Measurements from ENCODE around the gene MEG3.
A peak's percentile ranks its signal among the peaks of the same experiment; 100 is the strongest.
"Not testable (repeated sequence)": the region's sequence is repeated elsewhere in the genome, so short reads cannot be mapped to it uniquely, and the experiment has no call there.

Gene MEG3

GRCh38 chr14:100789460-100790417 lies 36.2 kb upstream of the MEG3 start:
- DNase-seq, result no peak

GRCh38 chr14:100790502-100791347 lies 35.2 kb upstream of the MEG3 start:
- DNase-seq, result peak; percentile 36

- no peak for DNase-seq
Observed at GRCh38 chr14:100791348-100791735, 34.6 kb upstream of the MEG3 start.

- no peak for DNase-seq
Observed at GRCh38 chr14:100791995-100792394, 33.9 kb upstream of the MEG3 start.

- no peak for DNase-seq
Observed at GRCh38 chr14:100796946-100797345, 29.0 kb upstream of the MEG3 start.

- DNase-seq, result no peak
Observed at GRCh38 chr14:100800041-100800440, 25.9 kb upstream of the MEG3 start.

- not testable (repeated sequence) for DNase-seq
Observed at GRCh38 chr14:100801433-100801832, 24.5 kb upstream of the MEG3 start.

- no peak for DNase-seq
Observed at GRCh38 chr14:100802179-100802578, 23.7 kb upstream of the MEG3 start.

- no peak for DNase-seq
Observed at GRCh38 chr14:100802766-100803165, 23.2 kb upstream of the MEG3 start.

- DNase-seq, result no peak
Observed at GRCh38 chr14:100803226-100803625, 22.7 kb upstream of the MEG3 start.

- DNase-seq, result no peak
Observed at GRCh38 chr14:100803676-100804075, 22.2 kb upstream of the MEG3 start.

- no peak for DNase-seq
Observed at GRCh38 chr14:100804138-100804537, 21.8 kb upstream of the MEG3 start.

GRCh38 chr14:100804558-100805309 lies 21.2 kb upstream of the MEG3 start:
- DNase-seq, result no peak

- DNase-seq, result no peak
Observed at GRCh38 chr14:100806386-100806785, 19.5 kb upstream of the MEG3 start.

- DNase-seq, result no peak
Observed at GRCh38 chr14:100807496-100807895, 18.4 kb upstream of the MEG3 start.

GRCh38 chr14:100807979-100808734 lies 17.8 kb upstream of the MEG3 start:
- no peak for DNase-seq

GRCh38 chr14:100810435-100810834 lies 15.5 kb upstream of the MEG3 start:
- no peak for DNase-seq

- DNase-seq, result no peak
Observed at GRCh38 chr14:100810861-100811461, 15.0 kb upstream of the MEG3 start.

GRCh38 chr14:100813291-100813690 lies 12.6 kb upstream of the MEG3 start:
- no peak for DNase-seq

- peak; percentile 16 for DNase-seq
Observed at GRCh38 chr14:100815478-100816285, 10.2 kb upstream of the MEG3 start.
